Heart right ventricle (tissue), 16 donors: Measurements from ENCODE around the gene PSMD13. TPM values are rescaled to one million over a fixed set of nuclear protein-coding genes. Genes with fewer than 3 reads are reported as not detected.

ENCODE experiments used
- ATAC-seq, 8 donors: fragments of 200-7000 bp; cut with Tn5 transposase; one replicate each; pipeline ENCODE4 v1.9.1; 2020; ENCODE audit warnings: mild to moderate bottlenecking in 8 of 8, moderate library complexity in 8 of 8, moderate number of reproducible peaks in 1 of 8
- DNase-seq, 2 donors: peaks; one replicate each; pipeline ENCODE4 v3.0.0-alpha.2; 2020
- H3K27ac ChIP-seq, 10 donors: fragments of 200-600 bp; sonication (generic) in 2 of 10; one replicate each; pipeline versions ENCODE4 v1.5.0 to v1.8.0; 2020 to 2022; ENCODE audit warnings: mild to moderate bottlenecking in 3 of 10
- H3K27me3 ChIP-seq, 7 donors: fragments of 200-600 bp; one replicate each; pipeline ENCODE4 v1.8.0; 2021 to 2022; ENCODE audit warnings: mild to moderate bottlenecking in 2 of 7
- H3K36me3 ChIP-seq, 9 donors: fragments of 200-600 bp; sonication (generic) in 1 of 9; one replicate each; pipeline versions ENCODE4 v1.5.0 to v1.8.0; 2020 to 2022; ENCODE audit warnings: mild to moderate bottlenecking in 2 of 9
- H3K4me1 ChIP-seq, 9 donors: fragments of 200-600 bp; sonication (generic) in 1 of 9; one replicate each; pipeline versions ENCODE4 v1.5.0 to v1.8.0; 2020 to 2022; ENCODE audit warnings: mild to moderate bottlenecking in 4 of 9
- H3K4me3 ChIP-seq, 10 donors: fragments of 200-600 bp; sonication (generic) in 2 of 10; one replicate each; pipeline versions ENCODE4 v1.5.0 to v1.8.0; 2020 to 2022; ENCODE audit warnings: mild to moderate bottlenecking in 7 of 10, moderate library complexity in 2 of 10
- H3K9me3 ChIP-seq, 11 donors: fragments of 200-600 bp in 10 of 11; sonication (generic) in 2 of 11; one replicate each; pipeline versions ENCODE4 v1.5.0 to v1.8.0; 2013 to 2022; ENCODE audit warnings: mild to moderate bottlenecking in 2 of 11, control low read depth in 1 of 11, moderate library complexity in 1 of 11
- WGBS, 2 donors: extraction: QIAGEN DNeasy Blood & Tissue Kit; methylation state at CpG; one replicate each; pipeline ENCODE4 v1.1.7; 2013; ENCODE audit warnings: inconsistent platforms in 1 of 2; 5-methylcytosine and 5-hydroxymethylcytosine counted together
- intact Hi-C, 10 donors: fragments of 100-400 bp; cut with DNase I; formaldehyde crosslinking; loops; one replicate each; pipeline versions ENCODE4 v1.11.1 to v1.14.2; 2022
- polyA plus RNA-seq, 2 donors: library from polyadenylated mRNA; stranded (reverse); fragments of 200-250 nt; gene quantifications; one replicate each; pipeline ENCODE4 v1.2.3, GENCODE V29; 2013
- total RNA-seq, 10 donors: library from RNA; stranded (reverse); fragmentation: NEBNext Ultra II Directional in 3 of 10; extraction: Animal tissue kit (Norgen Biotek cat#: 25700) in 3 of 10; gene quantifications; one replicate each; pipeline versions ENCODE4 v1.2.1 to v1.2.4, GENCODE V29; 2021 to 2023
- TF ChIP-seq, protein P1 (sequence below), 9 donors: fragments of 200-600 bp; sonication (generic) in 2 of 9; IDR thresholded peaks; one replicate each; pipeline versions ENCODE4 v1.5.0 to v1.8.0; 2021 to 2022; ENCODE audit warnings: antibody characterized with exemption in 9 of 9, mild to moderate bottlenecking in 5 of 9, moderate library complexity in 1 of 9
- donor health status: Arrhythmogenic right ventricular cardiomyopathy.
- donor health status: ischemic (EF 13 %, LVEDD 7.1; RV severe dilation, severe dysfunction).
- donor health status: healthy with polysubstance abuse.
- donor health status: DM: no; HTN: yes; CAD: no.
- donor health status: DM: no; HTN: no; CAD: no.
- donor health status: ischemic (EF 25% LVEDD 6.9; RV normal size, moderate dysfunction).
- donor health status: ischemic (EF 25% LVEDD 5.7; RV mildly dilated, moderate dysfunction).
- donor health status: healthy.
- donor health status: DM: yes; HTN: yes; CAD: no.
- donor health status: Ischemic cardiomyopathy.
- donor health status: ischemic (EF 35%, LVEDD 5.7; RV mildly dilated, moderate dysfunction).
- donor health status: nonischemic (EF 11% LVEDD 7.7; RV severe dilation, severe dysfunction).
- donor health status: DM: yes; HTN: yes; CAD: no.
- donor health status: PGD.
- donor health status: ischemic (EF 29% LVEDD 5.4; RV normal size, mild dysfunction).
- donor health status: nonischemic (EF 23%, LVEDD 6.1; RV moderate dilation, normal function).

The PSMD13 gene
- total and polyA plus RNA-seq, 12 donors: 78.7 to 163 (median 94.4) TPM

DNA sequence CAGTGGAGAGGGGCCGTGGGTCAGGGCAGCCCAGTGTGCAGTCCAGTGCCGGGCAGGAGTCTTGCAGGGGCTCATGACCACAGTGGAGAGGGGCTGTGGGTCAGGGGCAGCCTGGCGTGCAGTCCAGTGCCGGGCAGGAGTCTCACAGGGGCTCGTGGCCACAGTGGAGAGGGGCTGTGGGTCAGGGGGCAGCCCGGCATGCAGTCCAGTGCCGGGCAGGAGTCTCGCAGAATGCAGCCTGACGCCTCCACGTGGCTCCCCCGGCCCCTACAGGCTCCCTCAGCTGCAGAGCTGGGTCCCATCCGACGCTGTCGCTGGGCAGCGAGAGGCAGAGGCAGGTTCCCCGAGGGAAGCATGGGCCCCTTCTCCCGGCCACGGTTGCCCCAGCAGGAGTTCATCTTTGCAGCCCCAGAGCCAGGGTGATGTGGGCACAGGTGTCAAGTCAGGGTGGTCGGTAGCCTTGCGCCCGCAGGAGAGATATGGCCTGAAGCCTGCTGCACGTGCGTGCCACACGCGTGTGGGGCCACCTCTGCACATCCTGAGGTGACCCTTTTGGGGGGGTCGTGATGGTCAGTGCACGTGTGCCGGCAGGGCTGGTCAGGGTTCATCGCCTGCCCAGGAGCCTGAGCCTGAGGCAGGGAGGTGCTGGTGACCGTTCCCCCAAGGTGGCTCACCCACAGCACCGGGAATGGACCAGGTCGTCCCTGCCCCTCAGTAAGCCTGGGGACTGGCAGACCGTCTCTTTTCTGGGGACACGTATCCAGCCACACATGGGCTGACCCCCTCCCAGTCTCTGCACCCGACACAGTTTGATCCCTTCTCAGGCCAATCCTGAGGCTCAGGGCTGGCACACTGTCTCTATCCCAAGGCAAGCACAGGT, 59.6 kb downstream of the PSMD13 start:
- no peak overlapping the region for H3K27ac ChIP-seq
- ATAC-seq: no peak
- intact Hi-C loops: no loop called here

DNA sequence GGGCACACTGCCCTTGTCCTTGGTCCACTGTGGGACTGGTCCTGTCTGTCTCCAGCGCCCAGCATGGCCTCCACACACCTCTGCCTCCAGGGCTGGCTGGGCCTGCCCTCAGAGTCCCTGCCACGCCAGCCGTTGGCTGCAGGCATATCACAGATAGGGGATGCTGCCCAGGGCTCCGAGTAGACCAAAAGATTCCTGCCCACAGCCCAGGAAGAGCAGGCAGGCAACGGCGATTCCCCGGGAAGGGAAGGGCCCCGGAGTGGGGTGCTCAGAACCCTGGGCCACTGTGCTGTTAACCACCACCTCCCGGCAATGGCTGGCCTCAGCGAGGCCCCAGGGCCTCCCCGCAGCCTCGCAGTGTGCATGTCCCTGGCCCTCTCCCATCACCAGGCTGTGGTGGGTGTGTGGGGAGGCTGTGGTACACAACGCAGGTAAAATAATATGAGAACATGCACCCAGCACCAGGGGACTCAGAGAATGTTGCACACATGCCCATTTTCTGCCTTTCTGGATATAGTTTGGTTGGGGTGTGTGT, 60.3 kb downstream of the PSMD13 start:
- TF ChIP-seq, protein P1, sequence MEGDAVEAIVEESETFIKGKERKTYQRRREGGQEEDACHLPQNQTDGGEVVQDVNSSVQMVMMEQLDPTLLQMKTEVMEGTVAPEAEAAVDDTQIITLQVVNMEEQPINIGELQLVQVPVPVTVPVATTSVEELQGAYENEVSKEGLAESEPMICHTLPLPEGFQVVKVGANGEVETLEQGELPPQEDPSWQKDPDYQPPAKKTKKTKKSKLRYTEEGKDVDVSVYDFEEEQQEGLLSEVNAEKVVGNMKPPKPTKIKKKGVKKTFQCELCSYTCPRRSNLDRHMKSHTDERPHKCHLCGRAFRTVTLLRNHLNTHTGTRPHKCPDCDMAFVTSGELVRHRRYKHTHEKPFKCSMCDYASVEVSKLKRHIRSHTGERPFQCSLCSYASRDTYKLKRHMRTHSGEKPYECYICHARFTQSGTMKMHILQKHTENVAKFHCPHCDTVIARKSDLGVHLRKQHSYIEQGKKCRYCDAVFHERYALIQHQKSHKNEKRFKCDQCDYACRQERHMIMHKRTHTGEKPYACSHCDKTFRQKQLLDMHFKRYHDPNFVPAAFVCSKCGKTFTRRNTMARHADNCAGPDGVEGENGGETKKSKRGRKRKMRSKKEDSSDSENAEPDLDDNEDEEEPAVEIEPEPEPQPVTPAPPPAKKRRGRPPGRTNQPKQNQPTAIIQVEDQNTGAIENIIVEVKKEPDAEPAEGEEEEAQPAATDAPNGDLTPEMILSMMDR (IDR thresholded peaks at IDR 0.05): no peak
- Histone ChIP-seq H3K9me3 (no peaks in the 10 kb centered on the region), H3K4me3 (no peak overlapping the region), H3K27ac (no peak overlapping the region), H3K36me3 (peaks cover 0 to 29% (median 0%) of the 10 kb centered on the region in 9 donors), H3K27me3 (peaks cover 0 to 49% (median 30%) of the 10 kb centered on the region in 7 donors), H3K4me1 (peaks cover 0 to 28% (median 10%) of the 10 kb centered on the region in 9 donors)
- peak in 1 of 2 donors; percentile 5 for DNase-seq
- 64 to 78% methylated on average over 13 of the region's 13 CpGs for WGBS, 2 donors
- ATAC-seq: peak in 2 of 8 donors; percentile 5 to 14
- intact Hi-C loops: no loop called here

More for the DNA sequence above, 59.6 kb downstream of the PSMD13 start:
- H3K9me3 ChIP-seq: no peaks in the 10 kb centered on the region
- H3K36me3 ChIP-seq: peaks cover 0 to 33% (median 0%) of the 10 kb centered on the region in 9 donors
- no peak for DNase-seq
- no peak overlapping the region for H3K4me3 ChIP-seq
- peaks cover 0 to 28% (median 10%) of the 10 kb centered on the region in 9 donors for H3K4me1 ChIP-seq
- 77 to 82% methylated on average over 35 of the region's 35 CpGs for WGBS, 2 donors
- H3K27me3 ChIP-seq: peaks cover 0 to 49% (median 30%) of the 10 kb centered on the region in 7 donors
- TF ChIP-seq, protein P1 (IDR thresholded peaks at IDR 0.05): no peak

DNA sequence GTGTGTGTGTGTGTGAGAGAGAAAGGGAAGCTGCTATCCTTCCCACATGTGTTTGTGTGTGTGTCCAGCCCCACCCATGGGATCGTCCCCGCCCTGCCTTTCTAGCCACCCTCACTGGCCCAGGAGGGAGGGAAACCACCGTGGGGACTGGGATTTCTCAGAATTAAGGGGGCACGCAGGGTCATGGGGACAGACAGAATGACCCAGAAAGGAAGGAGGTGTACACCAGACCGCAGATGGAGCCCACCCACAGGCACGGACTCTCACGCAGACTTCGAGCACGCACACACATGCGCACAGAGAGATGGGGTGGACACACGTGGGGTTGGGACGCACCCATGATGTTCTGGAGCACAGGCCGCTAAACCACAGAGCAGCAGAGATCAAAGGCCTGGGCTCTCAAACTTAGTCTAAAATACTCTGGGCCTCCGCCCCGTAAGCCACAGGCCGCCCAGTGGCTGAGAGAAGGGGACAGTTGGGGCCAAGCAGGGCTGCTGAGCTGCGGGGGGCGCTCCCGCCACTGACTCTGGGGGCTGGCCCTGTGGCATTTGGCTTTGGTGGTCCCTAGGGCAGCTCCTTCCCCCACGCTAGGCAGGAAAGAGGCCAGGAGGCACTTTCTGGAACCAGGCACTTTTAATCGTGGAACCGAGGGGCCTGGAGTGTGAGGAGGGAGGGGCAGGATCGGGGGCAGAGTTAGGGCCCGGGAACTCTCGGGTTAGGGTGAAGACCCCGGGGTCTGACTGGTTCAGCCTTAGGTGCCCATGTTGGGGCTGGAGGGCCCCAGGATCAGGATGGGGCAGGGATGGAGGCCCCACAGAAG, 61.0 kb downstream of the PSMD13 start:
- DNase-seq (no peak), ATAC-seq (peak; percentile 11 to 48 (median 34))
- WGBS, 2 donors: 55 to 67% methylated on average over 26 of the region's 26 CpGs
- intact Hi-C loops: no loop called here
- TF ChIP-seq, protein P1 (IDR thresholded peaks at IDR 0.05): no peak
- Histone ChIP-seq H3K36me3 (peaks cover 0 to 22% (median 0%) of the 10 kb centered on the region in 9 donors), H3K27me3 (peaks cover 0 to 50% (median 30%) of the 10 kb centered on the region in 7 donors), H3K4me3 (no peak overlapping the region), H3K9me3 (no peaks in the 10 kb centered on the region), H3K4me1 (peaks cover 0 to 28% (median 10%) of the 10 kb centered on the region in 9 donors), H3K27ac (no peak overlapping the region)
